Ectodermal cell (in vitro differentiated cells): ENCODE measurements around the gene RUNX2.

Experiments
- H3K27ac ChIP-seq: 2 replicates; pipeline ENCODE4 v1.7.0; 2013; ENCODE audit warnings: mild to moderate bottlenecking, low read depth, low read length; ENCODE audit not compliant: insufficient read depth, poor library complexity, severe bottlenecking
- H3K27me3 ChIP-seq: 2 replicates; pipeline ENCODE4 v1.7.0; 2013; ENCODE audit warnings: mild to moderate bottlenecking, low read length; ENCODE audit not compliant: insufficient read depth, control insufficient read depth, poor library complexity, severe bottlenecking
- H3K36me3 ChIP-seq: one replicate; pipeline ENCODE4 v1.7.0; 2013; ENCODE audit warnings: low read length; ENCODE audit not compliant: control insufficient read depth, insufficient read depth
- H3K4me1 ChIP-seq: one replicate; pipeline ENCODE4 v1.7.0; 2013; ENCODE audit warnings: low read length; ENCODE audit not compliant: control insufficient read depth, insufficient read depth
- H3K4me3 ChIP-seq: 2 replicates; pipeline ENCODE4 v1.7.0; 2013; ENCODE audit warnings: low read depth, low read length, control low read depth; ENCODE audit not compliant: insufficient read depth
- H3K9me3 ChIP-seq: 2 replicates; pipeline ENCODE4 v1.7.0; 2013; ENCODE audit warnings: mild to moderate bottlenecking, low read length, moderate library complexity; ENCODE audit not compliant: control insufficient read depth
- WGBS, 2 experiments: methylation state at CpG; one replicate each; pipeline ENCODE4 v1.1.7; 2013; ENCODE audit warnings: missing lambda C conversion rate in 2 of 2; 5-methylcytosine and 5-hydroxymethylcytosine counted together

The RUNX2 gene

DNA sequence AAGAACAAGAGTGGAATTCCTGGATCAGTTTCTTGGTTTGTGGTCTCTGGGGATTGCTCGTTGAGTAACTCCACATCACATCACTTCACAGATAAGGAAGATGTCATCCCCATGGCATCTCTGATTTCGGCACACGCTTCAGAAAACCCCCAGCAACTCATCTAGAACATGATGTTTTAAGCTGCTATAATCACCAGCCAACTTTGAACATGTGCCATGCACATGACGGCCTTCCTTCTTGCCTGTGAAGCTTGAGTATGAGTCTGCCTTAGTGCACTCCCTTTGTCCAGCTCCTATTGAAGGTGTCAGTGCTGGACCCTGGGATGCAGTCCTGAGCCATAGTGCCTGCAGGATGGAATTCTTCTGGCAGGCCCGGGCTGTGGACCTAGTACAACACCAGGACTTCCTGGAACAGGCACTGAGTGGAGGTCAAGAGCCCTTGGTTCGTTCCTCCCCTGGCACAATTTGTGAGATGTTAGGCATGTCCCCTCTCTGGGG is 281.1 kb downstream of the RUNX2 start:
- Histone ChIP-seq H3K4me3 (no peak overlapping the region), H3K9me3 (no peaks in the 10 kb centered on the region), H3K36me3 (no peaks in the 10 kb centered on the region), H3K27me3 (no peaks in the 10 kb centered on the region), H3K4me1 (no peaks in the 10 kb centered on the region), H3K27ac (no peak overlapping the region)
- 94 to 97% methylated on average over 6 of the region's 6 CpGs for WGBS, 2 experiments

DNA sequence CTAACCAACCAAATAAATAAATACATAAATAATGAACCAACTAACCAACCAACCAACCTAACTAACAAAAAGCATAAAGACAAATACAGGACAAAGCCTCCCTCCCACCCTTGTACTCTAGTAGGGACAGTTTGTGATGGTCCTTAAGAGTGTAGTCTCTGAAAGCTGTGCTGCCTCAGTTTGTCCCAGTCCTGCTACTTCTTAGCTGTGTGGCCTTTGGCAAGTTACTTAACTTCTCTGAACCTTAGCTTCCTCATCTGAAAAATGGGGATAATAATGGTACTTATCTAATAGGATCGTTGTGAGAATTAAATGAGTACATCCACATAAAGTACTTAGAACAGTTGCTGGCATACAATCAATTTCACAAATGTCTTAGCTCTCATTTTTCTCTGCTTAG is 282.2 kb downstream of the RUNX2 start:
- no peak overlapping the region for H3K4me3 ChIP-seq
- no peaks in the 10 kb centered on the region for H3K9me3 ChIP-seq
- WGBS, 2 experiments, result 100% methylated on average over 1 of the region's 1 CpG; no CpG with 5 or more reads in 1 of the 2 experiments

GRCh38 chr6:45610832-45611231 is 282.7 kb downstream of the RUNX2 start:
- 88 to 95% methylated on average over 1 of the region's 2 CpGs for WGBS, 2 experiments
- no peaks in the 10 kb centered on the region for H3K4me1 ChIP-seq
- no peaks in the 10 kb centered on the region for H3K9me3 ChIP-seq
- H3K27me3 ChIP-seq, result no peaks in the 10 kb centered on the region
- H3K4me3 ChIP-seq, result no peak overlapping the region
- no peaks in the 10 kb centered on the region for H3K36me3 ChIP-seq
- no peak overlapping the region for H3K27ac ChIP-seq

More for the DNA sequence above, 282.2 kb downstream of the RUNX2 start:
- no peaks in the 10 kb centered on the region for H3K4me1 ChIP-seq
- no peak overlapping the region for H3K27ac ChIP-seq
- no peaks in the 10 kb centered on the region for H3K36me3 ChIP-seq
- no peaks in the 10 kb centered on the region for H3K27me3 ChIP-seq

GRCh38 chr6:45611491-45611890 is 283.4 kb downstream of the RUNX2 start:
- Histone ChIP-seq H3K27ac (no peak overlapping the region), H3K9me3 (no peaks in the 10 kb centered on the region), H3K36me3 (no peaks in the 10 kb centered on the region), H3K4me1 (no peaks in the 10 kb centered on the region), H3K4me3 (no peak overlapping the region), H3K27me3 (no peaks in the 10 kb centered on the region)
- WGBS, 2 experiments, result 94% methylated on average over 2 of the region's 2 CpGs

DNA sequence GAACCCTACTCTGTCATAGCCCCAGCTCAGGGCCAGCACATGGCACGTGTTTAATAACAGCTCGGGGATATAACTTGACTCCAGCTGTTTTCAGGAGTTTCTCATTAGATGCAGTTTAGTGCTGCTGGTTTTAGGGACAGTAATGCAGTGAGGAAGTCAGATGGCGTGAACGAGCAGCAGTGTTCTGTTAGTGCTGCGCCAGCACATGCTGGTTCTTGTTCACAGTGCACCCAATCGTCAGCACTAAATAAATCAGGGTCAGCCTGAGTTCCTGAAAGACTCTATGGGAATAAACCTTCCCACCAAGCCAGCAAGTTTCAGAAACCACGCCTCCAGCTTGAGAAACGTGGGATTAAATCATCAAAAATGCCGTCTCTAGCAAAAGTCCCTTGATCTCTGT is 285.5 kb downstream of the RUNX2 start:
- WGBS, 2 experiments, result 87 to 88% methylated on average over 9 of the region's 9 CpGs
- no peaks in the 10 kb centered on the region for H3K9me3 ChIP-seq
- H3K4me1 ChIP-seq, result no peaks in the 10 kb centered on the region
- H3K4me3 ChIP-seq, result no peak overlapping the region
- no peaks in the 10 kb centered on the region for H3K27me3 ChIP-seq
- no peaks in the 10 kb centered on the region for H3K36me3 ChIP-seq
- no peak overlapping the region for H3K27ac ChIP-seq

- Histone ChIP-seq H3K27me3 (no peaks in the 10 kb centered on the region), H3K4me1 (no peaks in the 10 kb centered on the region), H3K36me3 (no peaks in the 10 kb centered on the region), H3K4me3 (no peak overlapping the region), H3K9me3 (no peaks in the 10 kb centered on the region), H3K27ac (no peak overlapping the region)
- 94 to 97% methylated on average over 4 of the region's 4 CpGs for WGBS, 2 experiments
Observed at GRCh38 chr6:45614488-45615285, 286.6 kb downstream of the RUNX2 start.

- no peaks in the 10 kb centered on the region for H3K4me1 ChIP-seq
- no peaks in the 10 kb centered on the region for H3K9me3 ChIP-seq
- no peak overlapping the region for H3K4me3 ChIP-seq
- no CpG with 5 or more reads among the region's 1 CpG for WGBS, 2 experiments
- no peak overlapping the region for H3K27ac ChIP-seq
- H3K27me3 ChIP-seq, result no peaks in the 10 kb centered on the region
- H3K36me3 ChIP-seq, result no peaks in the 10 kb centered on the region
Observed at GRCh38 chr6:45616209-45616608, 288.1 kb downstream of the RUNX2 start.

DNA sequence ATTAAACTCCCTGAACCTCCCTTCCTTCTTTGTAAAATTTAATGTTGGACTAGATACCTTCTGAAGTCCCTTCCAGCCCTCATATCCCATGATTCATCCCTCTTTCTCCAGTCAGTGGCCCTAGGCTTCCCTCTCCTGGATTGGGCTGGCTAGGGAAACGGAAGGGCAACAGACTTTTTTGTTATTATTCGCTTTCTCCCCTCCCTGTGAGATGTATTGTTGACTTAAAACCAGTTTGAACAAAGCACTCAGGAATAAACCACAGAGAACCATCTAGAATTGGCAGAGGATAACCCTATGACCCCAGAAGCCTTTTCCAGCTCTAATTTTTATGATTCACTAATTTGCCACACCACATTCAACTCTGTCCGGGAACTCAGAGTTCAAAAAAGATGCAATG is 289.3 kb downstream of the RUNX2 start:
- no peak overlapping the region for H3K4me3 ChIP-seq
- no peaks in the 10 kb centered on the region for H3K9me3 ChIP-seq
- whole genome bisulfite sequencing, 2 experiments, result 79 to 81% methylated on average over 2 to 3 of the region's 3 CpGs
- H3K27me3 ChIP-seq, result no peaks in the 10 kb centered on the region
- no peak overlapping the region for H3K27ac ChIP-seq
- H3K4me1 ChIP-seq, result no peaks in the 10 kb centered on the region
- no peaks in the 10 kb centered on the region for H3K36me3 ChIP-seq

- Histone ChIP-seq H3K27ac (no peak overlapping the region), H3K4me3 (no peak overlapping the region), H3K27me3 (no peaks in the 10 kb centered on the region), H3K36me3 (no peaks in the 10 kb centered on the region), H3K9me3 (no peaks in the 10 kb centered on the region), H3K4me1 (no peaks in the 10 kb centered on the region)
- WGBS, 2 experiments, result 98% methylated on average over 2 of the region's 2 CpGs
Observed at GRCh38 chr6:45618259-45618658, 290.1 kb downstream of the RUNX2 start.

DNA sequence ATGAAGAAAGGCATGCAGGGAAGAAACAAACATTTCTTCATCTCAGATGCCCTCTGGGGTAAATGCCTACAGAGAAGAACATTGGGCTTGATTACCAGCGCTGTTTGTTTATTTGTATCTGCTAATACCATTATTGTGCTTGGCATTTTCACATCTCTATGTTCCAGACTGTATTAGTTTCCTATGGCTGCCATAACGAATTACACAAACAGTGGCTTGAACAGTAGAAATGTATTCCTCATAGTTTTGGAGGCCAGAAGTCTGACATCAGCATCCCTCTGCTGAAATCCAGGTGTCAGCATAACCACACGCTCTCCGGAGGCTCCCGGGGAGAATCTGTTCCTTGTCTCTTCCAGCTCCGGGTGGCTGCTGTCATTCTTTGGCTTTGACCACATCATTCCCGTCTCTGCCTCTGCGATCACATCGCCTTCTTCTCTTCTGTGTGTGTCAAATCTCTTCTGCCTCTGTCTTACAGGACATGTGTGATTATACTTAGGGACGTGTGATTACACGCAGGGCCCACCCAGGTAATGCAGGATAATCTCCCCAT is 291.2 kb downstream of the RUNX2 start:
- no peak overlapping the region for H3K27ac ChIP-seq
- no peaks in the 10 kb centered on the region for H3K9me3 ChIP-seq
- WGBS, 2 experiments, result 87 to 88% methylated on average over 11 of the region's 11 CpGs

More for the DNA sequence above, 291.2 kb downstream of the RUNX2 start:
- H3K27me3 ChIP-seq, result no peaks in the 10 kb centered on the region
- H3K4me3 ChIP-seq, result no peak overlapping the region
- no peaks in the 10 kb centered on the region for H3K36me3 ChIP-seq
- no peaks in the 10 kb centered on the region for H3K4me1 ChIP-seq
